ENCODE results near the gene CHRNA3.

- TF ChIP-seq CTCF (IDR thresholded peaks at IDR 0.05) (no peak), EZH2 (IDR thresholded peaks at IDR 0.05) (no peak), EZH2phosphoT487 (IDR thresholded peaks at IDR 0.05) (no peak)
Measured at GRCh38 chr15:78668987-78669386, 48.2 kb upstream of the CHRNA3 start.

Measured in neural progenitor cell (in vitro differentiated cells).